Activated CD4-positive, alpha-beta T cell treated with anti-CD3 and anti-CD28 coated beads, Interleukin-2, amount 50 U/mL, for 48 hours (primary cell): ENCODE measurements around the gene PEAK1.
"Not testable (repeated sequence)": the region's sequence is repeated elsewhere in the genome, so short reads cannot be mapped to it uniquely, and the experiment has no call there.

Experiments
- DNase-seq, 2 experiments: peaks; one replicate each; pipeline ENCODE4 v3.0.0-alpha.2; 2020

The PEAK1 gene

DNA sequence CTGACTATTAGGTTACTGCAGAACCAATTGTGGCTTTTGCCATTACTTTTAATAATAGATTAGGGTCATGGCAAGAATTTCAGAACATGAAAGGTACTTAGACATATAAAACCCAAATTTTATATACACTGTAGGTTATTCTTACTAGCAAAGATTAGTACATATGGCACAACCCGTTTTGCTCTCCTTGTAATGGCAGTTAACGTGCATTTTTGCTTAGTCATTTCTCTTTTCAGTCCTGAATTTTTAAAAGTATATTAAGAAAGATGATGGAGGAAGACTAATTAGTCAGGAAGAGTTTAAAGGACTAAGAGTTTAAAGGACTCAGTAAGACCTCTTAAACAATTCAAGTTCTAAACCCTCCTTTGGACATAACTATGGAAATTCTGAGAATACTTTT is 114.0 kb downstream of the PEAK1 start:
- no peak for DNase-seq

DNA sequence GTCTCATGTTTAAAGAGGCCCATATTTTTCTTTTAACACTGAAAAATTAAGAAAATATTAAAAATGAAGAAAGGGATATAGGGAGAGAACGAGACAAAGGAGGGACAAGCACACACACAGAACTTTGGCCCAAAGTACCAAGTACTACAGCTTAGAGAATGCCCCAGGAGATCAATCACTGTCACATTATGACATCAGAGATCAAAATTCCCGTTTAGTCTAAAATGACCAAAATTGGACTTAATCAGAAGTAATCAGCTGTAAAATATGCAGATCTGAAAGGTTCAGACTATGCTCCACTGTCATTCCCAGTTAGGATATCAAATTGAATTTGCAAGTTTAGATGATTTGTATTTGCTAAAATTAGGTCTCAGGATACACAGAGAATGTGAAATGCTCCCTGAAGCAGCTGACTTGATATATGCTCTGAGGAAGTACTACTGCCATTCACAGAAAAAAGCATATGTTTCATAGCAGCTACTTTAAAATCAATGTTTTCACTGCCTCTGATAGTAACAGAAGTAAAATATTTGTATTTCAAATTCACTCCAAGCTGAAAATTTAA is 123.0 kb downstream of the PEAK1 start:
- no peak for DNase-seq

DNA sequence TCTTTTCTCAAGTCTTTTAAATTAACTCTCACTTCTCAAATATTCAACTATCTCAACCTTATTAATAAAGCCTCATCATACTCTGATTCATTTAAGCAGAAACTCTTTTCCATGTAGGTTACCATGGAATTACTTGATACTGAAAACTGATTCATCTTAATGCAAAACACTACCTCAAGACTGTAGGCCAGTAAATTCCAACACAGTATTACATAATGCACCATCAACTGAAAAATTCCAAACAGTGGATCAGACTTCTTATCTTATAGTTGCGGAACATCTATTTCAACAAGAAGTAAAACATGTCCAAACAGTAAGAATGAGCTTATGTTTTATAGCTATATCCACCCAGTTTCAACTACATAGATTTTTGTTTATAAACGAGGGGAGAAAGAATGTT is 124.5 kb downstream of the PEAK1 start:
- DNase-seq: no peak

- DNase-seq: no peak
Observed at GRCh38 chr15:77292969-77293558, 126.8 kb downstream of the PEAK1 start.

DNA sequence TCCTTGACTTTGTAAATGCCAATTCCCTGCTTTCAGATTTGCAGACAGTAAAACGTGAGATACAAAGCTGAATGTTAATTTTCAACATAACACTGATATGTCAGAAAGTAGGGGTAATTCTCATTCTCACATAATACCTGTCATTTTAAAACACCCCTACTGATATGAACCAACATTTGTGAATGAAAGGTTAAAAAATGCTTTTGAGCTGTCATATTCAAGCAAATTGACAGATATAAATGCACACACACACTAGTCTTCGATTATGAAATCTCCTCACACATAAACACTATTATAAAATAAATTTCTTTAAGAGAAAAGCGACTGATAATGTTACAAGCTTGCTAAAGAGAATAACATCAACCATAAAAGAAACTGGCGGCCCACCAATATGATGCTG is 128.8 kb downstream of the PEAK1 start:
- DNase-seq: no peak

GRCh38 chr15:77287385-77287784 is 132.5 kb downstream of the PEAK1 start:
- no peak for DNase-seq

- DNase-seq: no peak
Observed at GRCh38 chr15:77285057-77285997, 134.6 kb downstream of the PEAK1 start.

- DNase-seq: no peak
Observed at GRCh38 chr15:77282333-77282732, 137.6 kb downstream of the PEAK1 start.

DNA sequence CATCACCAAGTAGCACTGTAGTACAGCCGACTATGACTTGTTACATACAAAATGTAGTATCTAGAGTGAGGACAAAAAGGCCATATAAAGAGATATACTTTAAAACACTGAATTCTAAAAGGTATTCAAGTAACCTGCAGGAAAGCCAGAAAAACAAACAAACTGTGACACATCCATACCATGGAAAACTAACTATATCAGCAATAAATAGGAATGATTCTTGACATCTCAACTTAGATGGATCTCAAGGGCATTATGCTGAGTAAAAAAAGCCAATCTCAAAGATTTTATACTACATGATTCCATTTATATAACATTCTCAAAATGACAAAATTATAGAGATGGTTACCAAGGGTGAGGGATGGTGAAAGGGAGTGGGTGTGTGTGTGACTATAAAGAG is 143.0 kb downstream of the PEAK1 start:
- no peak for DNase-seq

GRCh38 chr15:77276096-77276495 is 143.8 kb downstream of the PEAK1 start:
- no peak for DNase-seq

DNA sequence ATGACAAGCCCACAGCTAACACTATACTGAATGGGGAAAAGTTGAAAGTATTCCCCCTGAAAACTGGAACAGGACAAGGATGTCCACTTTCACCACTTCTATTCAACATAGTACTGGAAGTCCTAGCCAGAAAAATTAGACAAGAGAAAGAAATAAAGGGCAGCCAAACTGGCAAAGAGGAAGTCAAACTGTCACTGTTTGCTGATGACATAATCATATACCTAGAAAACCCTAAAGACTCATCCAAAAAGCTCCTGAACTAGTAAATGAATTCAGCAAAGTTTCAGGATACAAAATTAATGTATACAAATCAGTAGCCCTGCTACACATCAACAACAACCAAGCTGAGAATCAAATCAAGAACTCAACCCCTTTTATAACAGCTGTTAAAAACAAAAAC is 146.8 kb downstream of the PEAK1 start:
- not testable (repeated sequence) for DNase-seq

- DNase-seq: no peak
Observed at GRCh38 chr15:77266708-77267386, 153.1 kb downstream of the PEAK1 start.

GRCh38 chr15:77255385-77255784 is 164.5 kb downstream of the PEAK1 start:
- no peak for DNase-seq

- DNase-seq: no peak
Observed at GRCh38 chr15:77251662-77252061, 168.2 kb downstream of the PEAK1 start.

GRCh38 chr15:77247116-77247515 is 172.8 kb downstream of the PEAK1 start:
- DNase-seq: no peak

DNA sequence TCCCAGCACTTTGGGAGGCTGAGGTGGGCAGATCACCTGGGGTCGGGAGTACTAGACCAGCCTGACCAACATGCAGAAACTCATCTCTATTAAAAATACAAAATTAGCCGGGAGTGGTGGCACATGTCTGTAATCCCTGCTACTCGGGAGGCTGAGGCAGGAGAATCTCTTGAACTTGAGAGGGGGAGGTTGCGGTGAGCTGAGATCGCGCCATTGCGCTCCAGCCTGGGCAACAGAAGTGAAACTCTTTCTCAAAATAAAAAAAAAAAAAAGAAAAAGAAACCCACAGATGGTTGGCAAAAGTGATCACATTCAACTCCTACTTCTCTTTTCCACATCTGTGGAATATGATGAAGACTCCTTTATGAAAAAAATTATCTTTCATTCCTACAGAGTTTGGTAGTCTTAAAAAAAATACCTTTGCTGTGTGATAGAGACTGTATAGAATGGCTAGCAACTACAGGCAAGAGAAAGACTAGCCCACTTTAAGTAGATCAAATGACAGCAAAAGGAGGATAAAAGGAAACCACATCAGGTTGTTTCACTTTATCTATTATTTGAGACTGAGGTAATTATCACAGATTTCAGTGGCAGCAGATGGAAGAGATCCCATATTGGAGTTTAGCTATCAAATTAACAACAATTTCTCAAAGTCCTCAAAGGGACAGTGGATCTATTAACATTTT is 176.0 kb downstream of the PEAK1 start:
- DNase-seq: no peak

GRCh38 chr15:77243135-77243534 is 176.8 kb downstream of the PEAK1 start:
- DNase-seq: no peak

- DNase-seq: no peak
Observed at GRCh38 chr15:77239882-77240608, 179.9 kb downstream of the PEAK1 start.

GRCh38 chr15:77235566-77235965 is 184.3 kb downstream of the PEAK1 start:
- DNase-seq: no peak

- no peak for DNase-seq
Observed at GRCh38 chr15:77228828-77229227, 191.1 kb downstream of the PEAK1 start.

DNA sequence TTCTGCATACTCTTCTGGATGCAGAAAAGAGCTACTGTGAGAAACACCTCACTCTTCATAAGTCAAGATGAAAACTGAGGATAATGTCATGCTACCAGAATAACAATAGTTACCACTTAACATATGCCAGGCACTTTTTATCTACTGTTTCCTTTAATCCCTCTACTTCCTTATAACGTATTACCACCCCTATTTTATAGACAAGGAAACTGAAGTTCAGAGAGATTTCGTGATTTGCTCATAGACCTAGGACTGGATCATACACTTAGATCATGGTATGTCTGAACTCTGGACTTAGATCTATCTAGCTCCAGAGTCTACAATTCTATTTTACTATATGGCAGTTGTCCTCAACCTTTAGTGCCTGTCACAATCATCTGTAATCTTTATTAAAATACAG is 193.3 kb downstream of the PEAK1 start:
- DNase-seq: no peak

- DNase-seq: no peak
Observed at GRCh38 chr15:77225646-77226045, 194.3 kb downstream of the PEAK1 start.
